H1 (cell line): Measurements from ENCODE around the gene DIDO1. TPM values are rescaled to one million over a fixed set of nuclear protein-coding genes. Genes with fewer than 3 reads are reported as not detected.

Source experiments
- CTCF ChIA-PET: fragments of 300-600 bp; sonication (Branson Sonifier 250); formaldehyde crosslinking; loops from one replicate; lab custom pipeline; 2021; ENCODE audit not compliant: partially characterized antibody; lab: Charles Lee
- POLR2A ChIA-PET: fragments of 300-600 bp; sonication (Branson Sonifier 250); formaldehyde crosslinking; loops from one replicate; lab custom pipeline; 2021; ENCODE audit warnings: inconsistent platforms; ENCODE audit not compliant: partially characterized antibody; lab: Charles Lee
- DNase-seq, 2 experiments: peaks; one replicate each; pipeline versions ENCODE4 v3.0.0 to v3.0.0-alpha.2; 2010 to 2022; ENCODE audit warnings: low spot score in 2 of 2, low read depth in 1 of 2, mixed read lengths in 1 of 2
- FAIRE-seq: peaks from 2 replicates; lab custom pipeline; 2011; peaks lifted over from hg19 to GRCh38; lab: Jason Lieb, UNC
- H2AFZ ChIP-seq: 2 replicates; pipeline ENCODE4 v1.8.1; 2012; ENCODE audit warnings: low read length, inconsistent platforms
- H2AK5ac ChIP-seq: 2 replicates; pipeline ENCODE4 v1.6.1; 2013; ENCODE audit warnings: low read depth, low read length
- H2BK120ac ChIP-seq: replicated peaks from 2 replicates; pipeline ENCODE3; 2013; ENCODE audit warnings: low read depth, low read length, inconsistent platforms
- H2BK12ac ChIP-seq: 2 replicates; pipeline ENCODE4 v1.6.1; 2013; ENCODE audit warnings: low read depth, low read length
- H2BK15ac ChIP-seq: 2 replicates; pipeline ENCODE4 v1.6.1; 2013; ENCODE audit warnings: low read length
- H2BK20ac ChIP-seq: 2 replicates; pipeline ENCODE4 v1.6.1; 2013; ENCODE audit warnings: low read length
- H2BK5ac ChIP-seq: 2 replicates; pipeline ENCODE4 v1.6.1; 2013; ENCODE audit warnings: low read depth, low read length
- H3K14ac ChIP-seq: 2 replicates; pipeline ENCODE4 v1.6.1; 2013; ENCODE audit warnings: inconsistent platforms; ENCODE audit not compliant: insufficient read length
- H3K18ac ChIP-seq: 2 replicates; pipeline ENCODE4 v1.6.1; 2013; ENCODE audit warnings: low read length; ENCODE audit errors: extremely low read depth
- H3K23ac ChIP-seq: 2 replicates; pipeline ENCODE4 v1.6.1; 2013; ENCODE audit warnings: inconsistent platforms; ENCODE audit not compliant: insufficient read length
- H3K23me2 ChIP-seq: 2 replicates; pipeline ENCODE4 v1.6.1; 2013; ENCODE audit warnings: low read depth, low read length
- H3K27ac ChIP-seq: 2 replicates; pipeline ENCODE4 v1.6.1; 2011; ENCODE audit warnings: low read depth, low read length, inconsistent platforms
- H3K27me3 ChIP-seq, 4 experiments: replicated peaks in 1 of 4; 1 replicate in 1 of 4; 2 replicates in 3 of 4; pipeline versions ENCODE4 v1.6.1 to v1.8.1; 2011 to 2013; ENCODE audit warnings: low read length in 3 of 4, mild to moderate bottlenecking in 3 of 4, inconsistent platforms in 2 of 4, mixed read lengths in 2 of 4, moderate library complexity in 1 of 4; ENCODE audit not compliant: control insufficient read depth in 3 of 4, insufficient read depth in 3 of 4; ENCODE audit errors: extremely low read depth in 1 of 4
- H3K36me3 ChIP-seq, 4 experiments: 2 replicates each; pipeline versions ENCODE4 v1.6.1 to v1.8.1; 2011 to 2013; ENCODE audit warnings: mild to moderate bottlenecking in 4 of 4, low read length in 3 of 4, moderate library complexity in 2 of 4, control low read depth in 1 of 4, inconsistent platforms in 1 of 4; ENCODE audit not compliant: insufficient read depth in 4 of 4, control insufficient read depth in 2 of 4
- H3K4ac ChIP-seq: replicated peaks from 2 replicates; pipeline ENCODE3; 2013; ENCODE audit warnings: low read length, low read depth, mixed read lengths, inconsistent platforms; ENCODE audit not compliant: insufficient read length
- H3K4me1 ChIP-seq, 4 experiments: replicated peaks in 1 of 4; 1 replicate in 1 of 4; 2 replicates in 3 of 4; pipeline versions ENCODE4 v1.6.1 to v1.8.1; 2011 to 2013; ENCODE audit warnings: low read length in 3 of 4, inconsistent platforms in 2 of 4, mixed read lengths in 1 of 4; ENCODE audit not compliant: insufficient read depth in 4 of 4, control insufficient read depth in 3 of 4
- H3K4me2 ChIP-seq, 2 experiments: 2 replicates each; pipeline versions ENCODE4 v1.6.1 to v1.8.1; 2011 to 2013; ENCODE audit warnings: low read depth in 2 of 2, low read length in 2 of 2, control low read depth in 1 of 2, inconsistent platforms in 1 of 2, mild to moderate bottlenecking in 1 of 2; ENCODE audit not compliant: insufficient read depth in 1 of 2
- H3K4me3 ChIP-seq, 4 experiments: fragments of 200-600, 300-600 bp in 1 of 4; sonication (generic), shearing (Covaris generic), sonication (Bioruptor Twin) in 1 of 4; 2 replicates each; pipeline versions ENCODE4 v1.5.1 to v1.8.1; 2011 to 2016; ENCODE audit warnings: low read length in 4 of 4, low read depth in 3 of 4, control low read depth in 2 of 4, inconsistent platforms in 2 of 4, mild to moderate bottlenecking in 2 of 4, mixed read lengths in 1 of 4, moderate library complexity in 1 of 4; ENCODE audit not compliant: insufficient read depth in 2 of 4; ENCODE audit errors: extremely low read depth in 1 of 4
- H3K56ac ChIP-seq: replicated peaks from 2 replicates; pipeline ENCODE3; 2013; ENCODE audit warnings: low read depth, mild to moderate bottlenecking, mixed read lengths, low read length, inconsistent platforms; ENCODE audit not compliant: insufficient read length
- H3K79me1 ChIP-seq: 2 replicates; pipeline ENCODE4 v1.6.1; 2013; ENCODE audit warnings: low read depth, low read length, control low read depth
- H3K79me2 ChIP-seq, 2 experiments: 2 replicates each; pipeline versions ENCODE4 v1.6.1 to v1.8.1; 2012 to 2013; ENCODE audit warnings: low read length in 2 of 2, mild to moderate bottlenecking in 2 of 2, inconsistent platforms in 1 of 2; ENCODE audit not compliant: insufficient read depth in 2 of 2, control insufficient read depth in 1 of 2
- H3K9ac ChIP-seq, 4 experiments: replicated peaks in 1 of 4; 1 replicate in 1 of 4; 2 replicates in 3 of 4; pipeline versions ENCODE4 v1.6.1 to v1.8.1; 2011 to 2013; ENCODE audit warnings: low read depth in 3 of 4, low read length in 3 of 4, control low read depth in 2 of 4, mild to moderate bottlenecking in 2 of 4, moderate library complexity in 2 of 4, inconsistent platforms in 1 of 4; ENCODE audit errors: extremely low read depth in 1 of 4
- H3K9me3 ChIP-seq, 2 experiments: 2 replicates each; pipeline versions ENCODE4 v1.6.1 to v1.8.1; 2012 to 2013; ENCODE audit warnings: mild to moderate bottlenecking in 2 of 2, moderate library complexity in 2 of 2, control low read depth in 1 of 2, inconsistent platforms in 1 of 2, low read depth in 1 of 2, low read length in 1 of 2, mixed read lengths in 1 of 2; ENCODE audit not compliant: insufficient read depth in 2 of 2
- H4K20me1 ChIP-seq, 2 experiments: replicated peaks in 1 of 2; 2 replicates each; pipeline versions ENCODE3 to v1.8.1; 2011 to 2013; ENCODE audit warnings: inconsistent platforms in 2 of 2, low read length in 2 of 2, mild to moderate bottlenecking in 1 of 2; ENCODE audit not compliant: insufficient read depth in 2 of 2, control insufficient read depth in 1 of 2
- H4K5ac ChIP-seq: 2 replicates; pipeline ENCODE4 v1.6.1; 2013; ENCODE audit warnings: low read length, low read depth, mixed read lengths, inconsistent platforms; ENCODE audit not compliant: insufficient read length
- H4K8ac ChIP-seq: 2 replicates; pipeline ENCODE4 v1.8.0; 2013; ENCODE audit warnings: mild to moderate bottlenecking, moderate library complexity, low read length, inconsistent platforms; ENCODE audit not compliant: insufficient read depth; ENCODE audit errors: extremely low read depth
- H4K91ac ChIP-seq: replicated peaks from 2 replicates; pipeline ENCODE3; 2013; ENCODE audit warnings: low read length, mixed read lengths, inconsistent platforms; ENCODE audit not compliant: insufficient read length
- CBX5 ChIP-seq: fragments of 300-800, 300-1000 bp; sonication (generic); IDR thresholded peaks from 2 replicates; pipeline ENCODE4 v1.7.1; 2016; ENCODE audit warnings: antibody characterized with exemption, low read length, low read depth
- EP300 ChIP-seq, 2 experiments: IDR thresholded peaks; 1 replicate in 1 of 2; 2 replicates in 1 of 2; pipeline ENCODE4 v1.6.1; 2011 to 2012; ENCODE audit warnings: low read depth in 2 of 2, low read length in 2 of 2, mild to moderate bottlenecking in 2 of 2, borderline replicate concordance in 1 of 2, inconsistent platforms in 1 of 2, moderate library complexity in 1 of 2
- FOSL1 ChIP-seq: IDR thresholded peaks from 2 replicates; pipeline ENCODE4 v1.6.1; 2011; ENCODE audit warnings: mild to moderate bottlenecking, low read depth, low read length, moderate library complexity; ENCODE audit not compliant: insufficient read depth
- KDM5A ChIP-seq: fragments of 200-600 bp; IDR thresholded peaks from 2 replicates; pipeline ENCODE4 v1.7.1; 2012; ENCODE audit warnings: mild to moderate bottlenecking, low read length, inconsistent platforms, mixed read lengths
- POLR2A ChIP-seq, 2 experiments: IDR thresholded peaks; 1 replicate in 1 of 2; 2 replicates in 1 of 2; pipeline ENCODE4 v1.6.1; 2011; ENCODE audit warnings: low read depth in 2 of 2, low read length in 2 of 2, mild to moderate bottlenecking in 2 of 2; ENCODE audit errors: control extremely low read depth in 1 of 2
- RAD21 ChIP-seq, 2 experiments: IDR thresholded peaks in 1 of 2; conservative IDR thresholded peaks in 1 of 2; 2 replicates each; pipeline ENCODE4 v1.6.1; 2011; ENCODE audit warnings: low read depth in 2 of 2, low read length in 2 of 2, improper control_type of control experiment in 1 of 2, inconsistent platforms in 1 of 2, mild to moderate bottlenecking in 1 of 2, moderate library complexity in 1 of 2
- RBBP5 ChIP-seq: IDR thresholded peaks from 2 replicates; pipeline ENCODE4 v1.7.1; 2012; ENCODE audit warnings: low read depth, mild to moderate bottlenecking, inconsistent platforms, low read length, moderate library complexity, borderline replicate concordance
- RFX5 ChIP-seq: IDR thresholded peaks from 2 replicates; pipeline ENCODE4 v1.6.1; 2011; ENCODE audit warnings: low read depth, low read length, improper control_type of control experiment, borderline replicate concordance
- SAP30 ChIP-seq: fragments of 300-600 bp; sonication (generic); IDR thresholded peaks from 2 replicates; pipeline ENCODE4 v1.7.1; 2012; ENCODE audit warnings: low read length, moderate library complexity, mild to moderate bottlenecking, inconsistent platforms; ENCODE audit not compliant: insufficient read depth, insufficient replicate concordance
- TAF1 ChIP-seq: IDR thresholded peaks from 2 replicates; pipeline ENCODE4 v1.6.1; 2011; ENCODE audit warnings: mild to moderate bottlenecking, low read depth, low read length
- TAF7 ChIP-seq: optimal IDR thresholded peaks from 2 replicates; pipeline ENCODE3; 2011; ENCODE audit warnings: low read depth, mild to moderate bottlenecking, inconsistent platforms, low read length, moderate library complexity, borderline replicate concordance
- TCF12 ChIP-seq: IDR thresholded peaks from 2 replicates; pipeline ENCODE4 v1.6.1; 2011; ENCODE audit warnings: low read depth, mild to moderate bottlenecking, low read length
- WGBS, 2 experiments: shearing (Covaris generic) in 1 of 2; methylation state at CpG; one replicate each; pipeline versions ENCODE4 v1.1.6 to v1.1.7; 2013 to 2015; ENCODE audit warnings: low lambda C conversion rate in 2 of 2, mixed read lengths in 2 of 2, inconsistent platforms in 1 of 2, low coverage in 1 of 2, missing lambda C conversion rate in 1 of 2; ENCODE audit not compliant: insufficient replicate concordance in 2 of 2, insufficient coverage in 1 of 2, insufficient read length in 1 of 2; ENCODE audit errors: extremely low coverage in 1 of 2, missing lambda C conversion rate in 1 of 2; 5-methylcytosine and 5-hydroxymethylcytosine counted together
- polyA plus RNA-seq, 7 experiments: library from polyadenylated mRNA; depleted of rRNA in 3 of 7; stranded (reverse) in 5 of 7; unstranded in 2 of 7; fragments of >200 nt in 5 of 7; fragments of 200-250 nt in 2 of 7; gene quantifications; 1 replicate in 5 of 7; 2 replicates in 1 of 7; 4 replicates in 1 of 7; pipeline versions ENCODE4 v1.2.1 to v1.2.3, GENCODE V29; 2011 to 2013; ENCODE audit warnings: missing spikeins in 2 of 7, mixed read lengths in 2 of 7
- total RNA-seq: library from RNA; stranded (reverse); fragmentation: NEBNext Ultra II Directional; extraction: Animal tissue kit (Norgen Biotek cat#: 25700); gene quantifications from 2 replicates; pipeline ENCODE4 v1.2.1, GENCODE V29; 2021

The DIDO1 gene
- total and polyA plus RNA-seq, 2 of the 8 experiments (the other 6 are each of a cell fraction or from before 2014, with no cell fraction given), result 53.6 to 82.8 TPM

DNA sequence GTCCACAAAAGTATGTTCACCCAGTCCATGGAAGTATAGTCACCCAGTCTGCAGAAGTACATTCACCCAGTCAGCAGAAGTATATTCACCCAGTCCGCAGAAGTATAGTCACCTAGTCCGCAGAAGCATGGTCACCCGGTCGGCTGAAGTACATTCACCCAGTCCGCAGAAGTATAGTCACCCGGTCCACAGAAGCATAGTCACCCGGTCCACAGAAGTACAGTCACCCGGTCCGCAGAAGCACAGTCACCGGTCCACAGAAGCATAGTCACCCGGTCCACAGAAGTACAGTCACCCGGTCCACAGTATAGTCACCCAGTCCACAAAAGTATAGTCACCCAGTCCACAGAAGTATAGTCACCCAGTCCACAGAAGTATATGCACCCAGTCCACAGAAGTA is 73.5 kb downstream of the DIDO1 start:
- no peak overlapping the region for H2BK20ac ChIP-seq
- no peak overlapping the region for H3K4ac ChIP-seq
- H3K4me2 ChIP-seq, result no peak overlapping the region
- peaks cover 2% of the 10 kb centered on the region; the same call in 1 of the 2 replicates for H3K79me1 ChIP-seq
- no peak overlapping the region for H3K27ac ChIP-seq
- POLR2A ChIA-PET, result no interaction called here
- H2AK5ac ChIP-seq, result no peak overlapping the region
- no peak overlapping the region for H3K23ac ChIP-seq
- peaks cover 5 to 29% (median 19%) of the 10 kb centered on the region in 4 experiments; a peak in 7 of 8 replicates for H3K36me3 ChIP-seq
- no peak overlapping the region for H2AFZ ChIP-seq
- no peak overlapping the region for H4K91ac ChIP-seq
- no peak overlapping the region for H3K9ac ChIP-seq
- TF ChIP-seq KDM5A (no peak), SAP30 (no peak), POLR2A (IDR thresholded peaks at IDR 0.05; ENCODE audit: control extremely low read depth in 1 of 2, low read depth in 2 of 2, low read length in 2 of 2) (no peak), CBX5 (no peak), RAD21 (IDR thresholded peaks at IDR 0.05 in 1 of 2, conservative IDR thresholded peaks at IDR 0.05 in 1 of 2; ENCODE audit: low read depth in 2 of 2, low read length in 2 of 2) (no peak), TAF1 (no peak), RBBP5 (no peak), RFX5 (no peak), FOSL1 (no peak), EP300 (IDR thresholded peaks at IDR 0.05; ENCODE audit: borderline replicate concordance in 1 of 2, low read depth in 2 of 2, low read length in 2 of 2) (no peak), TCF12 (no peak), TAF7 (no peak)
- H2BK12ac ChIP-seq, result no peak overlapping the region
- WGBS, 2 experiments, result 91% methylated on average over 12 of the region's 12 CpGs; no CpG with 5 or more reads in 1 of the 2 experiments
- no peak overlapping the region for H2BK120ac ChIP-seq
- no peak overlapping the region for H2BK15ac ChIP-seq
- H3K56ac ChIP-seq, result no peak overlapping the region
- H3K27me3 ChIP-seq, result no peaks in the 10 kb centered on the region
- peaks cover 7 to 10% of the 10 kb centered on the region in 2 experiments for H4K20me1 ChIP-seq
- CTCF ChIA-PET, result no interaction called here
- H3K4me1 ChIP-seq, result no peaks in the 10 kb centered on the region
- H2BK5ac ChIP-seq, result no peak overlapping the region
- H3K14ac ChIP-seq, result no peak overlapping the region
- FAIRE-seq (no peak), DNase-seq (no peak)
- no peak overlapping the region for H4K8ac ChIP-seq
- H3K4me3 ChIP-seq, result no peak overlapping the region
- H3K23me2 ChIP-seq, result no peaks in the 10 kb centered on the region
- H3K79me2 ChIP-seq, result no peaks in the 10 kb centered on the region
- no peak overlapping the region for H3K18ac ChIP-seq
- H4K5ac ChIP-seq, result no peak overlapping the region
- no peaks in the 10 kb centered on the region for H3K9me3 ChIP-seq
